MM.1S (cell line): Measurements from ENCODE around the gene TEKT3.

ENCODE experiments used
- CTCF ChIP-seq: fragments of 300-600 bp; sonication (generic); IDR thresholded peaks from 2 replicates; pipeline ENCODE4 v1.5.1; 2016; ENCODE audit warnings: antibody characterized with exemption, low read length, mixed read lengths
- EZH2 ChIP-seq: fragments of 300-600 bp; sonication (generic); optimal IDR thresholded peaks from 2 replicates; pipeline ENCODE3; 2017; ENCODE audit warnings: low read depth, mild to moderate bottlenecking, antibody characterized with exemption, low read length, mixed read lengths
- EZH2phosphoT487 ChIP-seq: fragments of 300-600 bp; sonication (generic); IDR thresholded peaks from 2 replicates; pipeline ENCODE4 v1.6.1; 2018; ENCODE audit warnings: antibody characterized with exemption, low read length

- no peak for TF ChIP-seq CTCF
- TF ChIP-seq EZH2phosphoT487: no peak
- no peak for TF ChIP-seq EZH2
These were observed 70.6 kb downstream of the TEKT3 start for GRCh38 chr17:15270628-15271381.
